ENCODE results near the gene TP73.

DNA sequence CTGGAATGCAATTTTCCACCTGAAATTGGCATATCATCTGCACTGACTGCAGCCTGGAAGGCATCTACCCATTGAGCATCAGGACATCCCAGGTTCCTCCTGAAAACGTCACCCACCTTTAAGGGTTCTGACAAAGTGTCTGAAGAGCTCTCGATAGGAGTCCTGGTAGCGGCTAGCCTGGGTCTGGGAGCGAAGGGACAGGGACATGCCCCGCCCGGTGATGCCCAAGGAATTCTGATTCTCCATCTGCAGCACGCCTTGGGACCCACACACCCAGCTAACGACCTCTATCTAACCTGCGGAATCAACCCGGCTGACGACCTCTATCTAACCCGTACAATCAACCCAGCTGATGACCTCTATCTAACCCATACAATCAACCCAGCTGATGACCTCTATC, 86.6 kb downstream of the TP73 start:
- TF ChIP-seq, protein P1, sequence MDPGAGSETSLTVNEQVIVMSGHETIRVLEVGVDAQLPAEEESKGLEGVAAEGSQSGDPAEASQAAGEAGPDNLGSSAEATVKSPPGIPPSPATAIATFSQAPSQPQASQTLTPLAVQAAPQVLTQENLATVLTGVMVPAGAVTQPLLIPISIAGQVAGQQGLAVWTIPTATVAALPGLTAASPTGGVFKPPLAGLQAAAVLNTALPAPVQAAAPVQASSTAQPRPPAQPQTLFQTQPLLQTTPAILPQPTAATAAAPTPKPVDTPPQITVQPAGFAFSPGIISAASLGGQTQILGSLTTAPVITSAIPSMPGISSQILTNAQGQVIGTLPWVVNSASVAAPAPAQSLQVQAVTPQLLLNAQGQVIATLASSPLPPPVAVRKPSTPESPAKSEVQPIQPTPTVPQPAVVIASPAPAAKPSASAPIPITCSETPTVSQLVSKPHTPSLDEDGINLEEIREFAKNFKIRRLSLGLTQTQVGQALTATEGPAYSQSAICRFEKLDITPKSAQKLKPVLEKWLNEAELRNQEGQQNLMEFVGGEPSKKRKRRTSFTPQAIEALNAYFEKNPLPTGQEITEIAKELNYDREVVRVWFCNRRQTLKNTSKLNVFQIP (CRISPR knock-in tag; IDR thresholded peaks at IDR 0.05; ENCODE audit: borderline replicate concordance, low read depth) = no peak
- TF ChIP-seq CSDC2 (CRISPR knock-in tag; IDR thresholded peaks at IDR 0.05) (no peak), PPARA (CRISPR knock-in tag; IDR thresholded peaks at IDR 0.05; ENCODE audit: borderline replicate concordance) (no peak), ISL1 (CRISPR knock-in tag; IDR thresholded peaks at IDR 0.05) (no peak)
- TF ChIP-seq, protein P2, sequence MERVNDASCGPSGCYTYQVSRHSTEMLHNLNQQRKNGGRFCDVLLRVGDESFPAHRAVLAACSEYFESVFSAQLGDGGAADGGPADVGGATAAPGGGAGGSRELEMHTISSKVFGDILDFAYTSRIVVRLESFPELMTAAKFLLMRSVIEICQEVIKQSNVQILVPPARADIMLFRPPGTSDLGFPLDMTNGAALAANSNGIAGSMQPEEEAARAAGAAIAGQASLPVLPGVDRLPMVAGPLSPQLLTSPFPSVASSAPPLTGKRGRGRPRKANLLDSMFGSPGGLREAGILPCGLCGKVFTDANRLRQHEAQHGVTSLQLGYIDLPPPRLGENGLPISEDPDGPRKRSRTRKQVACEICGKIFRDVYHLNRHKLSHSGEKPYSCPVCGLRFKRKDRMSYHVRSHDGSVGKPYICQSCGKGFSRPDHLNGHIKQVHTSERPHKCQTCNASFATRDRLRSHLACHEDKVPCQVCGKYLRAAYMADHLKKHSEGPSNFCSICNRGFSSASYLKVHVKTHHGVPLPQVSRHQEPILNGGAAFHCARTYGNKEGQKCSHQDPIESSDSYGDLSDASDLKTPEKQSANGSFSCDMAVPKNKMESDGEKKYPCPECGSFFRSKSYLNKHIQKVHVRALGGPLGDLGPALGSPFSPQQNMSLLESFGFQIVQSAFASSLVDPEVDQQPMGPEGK (CRISPR knock-in tag; IDR thresholded peaks at IDR 0.05; ENCODE audit: borderline replicate concordance) = no peak

Data from SK-N-SH treated with all-trans-retinoic acid at 6 μM for 48 hours (cell line).